Measurements from ENCODE around the gene GMCL2. TPM values are rescaled to one million over a fixed set of nuclear protein-coding genes. Genes with fewer than 3 reads are reported as not detected.

The GMCL2 gene, protein sequence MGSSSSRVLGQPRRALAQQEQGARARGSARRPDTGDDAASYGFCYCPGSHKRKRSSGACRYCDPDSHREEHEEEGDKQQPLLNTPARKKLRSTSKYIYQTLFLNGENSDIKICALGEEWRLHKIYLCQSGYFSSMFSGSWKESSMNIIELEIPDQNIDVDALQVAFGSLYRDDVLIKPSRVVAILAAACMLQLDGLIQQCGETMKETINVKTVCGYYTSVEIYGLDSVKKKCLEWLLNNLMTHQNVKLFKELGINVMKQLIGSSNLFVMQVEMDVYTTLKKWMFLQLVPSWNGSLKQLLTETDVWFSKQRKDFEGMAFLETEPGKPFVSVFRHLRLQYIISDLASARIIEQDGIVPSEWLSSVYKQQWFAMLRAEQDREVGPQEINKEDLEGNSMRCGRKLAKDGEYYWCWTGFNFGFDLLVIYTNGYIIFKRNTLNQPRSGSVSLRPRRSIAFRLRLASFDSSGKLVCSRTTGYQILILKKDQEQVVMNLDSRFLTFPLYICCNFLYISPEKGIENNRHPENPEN
- not detected for total RNA-seq

DNA sequence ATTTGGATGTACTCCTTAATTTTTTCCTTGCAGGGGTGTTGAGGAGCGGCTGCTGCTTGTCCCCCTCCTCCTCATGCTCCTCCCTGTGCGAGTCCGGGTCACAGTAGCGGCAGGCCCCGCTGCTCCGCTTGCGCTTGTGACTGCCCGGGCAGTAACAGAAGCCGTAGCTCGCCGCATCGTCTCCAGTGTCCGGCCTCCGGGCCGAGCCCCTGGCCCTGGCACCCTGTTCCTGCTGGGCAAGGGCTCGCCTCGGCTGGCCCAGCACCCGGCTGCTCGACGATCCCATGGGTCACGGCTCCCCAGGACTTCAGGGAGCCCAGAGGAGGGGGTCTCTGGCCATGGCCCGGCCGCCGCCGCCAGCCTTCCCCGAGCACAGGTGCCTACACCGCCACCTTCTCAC, at the start of gene GMCL2:
Gene GMCL2 (minus strand): TSS at position 358 of the 400 bp plus-strand sequence. CDS start 72 bp downstream, at position 286.
- Histone ChIP-seq H3K36me3 (no peaks in the 10 kb centered on the region), H3K4me3 (no peak within 1 kb of the TSS), H3K27ac (no peak within 1 kb of the TSS), H3K9me3 (no peaks in the 10 kb centered on the region), H3K4me1 (no peaks in the 10 kb centered on the region), H3K27me3 (no peaks in the 10 kb centered on the region)
- intact Hi-C loops (cut with DNase I; ENCODE audit: low total_unique reads), result no loop called here
- DNase-seq (ENCODE audit: low spot score in 2 of 2), result no peak
- TF ChIP-seq POLR2A (IDR thresholded peaks at IDR 0.05) (no peak), POLR2AphosphoS5 (IDR thresholded peaks at IDR 0.05) (no peak)
- TF ChIP-seq, protein P1, sequence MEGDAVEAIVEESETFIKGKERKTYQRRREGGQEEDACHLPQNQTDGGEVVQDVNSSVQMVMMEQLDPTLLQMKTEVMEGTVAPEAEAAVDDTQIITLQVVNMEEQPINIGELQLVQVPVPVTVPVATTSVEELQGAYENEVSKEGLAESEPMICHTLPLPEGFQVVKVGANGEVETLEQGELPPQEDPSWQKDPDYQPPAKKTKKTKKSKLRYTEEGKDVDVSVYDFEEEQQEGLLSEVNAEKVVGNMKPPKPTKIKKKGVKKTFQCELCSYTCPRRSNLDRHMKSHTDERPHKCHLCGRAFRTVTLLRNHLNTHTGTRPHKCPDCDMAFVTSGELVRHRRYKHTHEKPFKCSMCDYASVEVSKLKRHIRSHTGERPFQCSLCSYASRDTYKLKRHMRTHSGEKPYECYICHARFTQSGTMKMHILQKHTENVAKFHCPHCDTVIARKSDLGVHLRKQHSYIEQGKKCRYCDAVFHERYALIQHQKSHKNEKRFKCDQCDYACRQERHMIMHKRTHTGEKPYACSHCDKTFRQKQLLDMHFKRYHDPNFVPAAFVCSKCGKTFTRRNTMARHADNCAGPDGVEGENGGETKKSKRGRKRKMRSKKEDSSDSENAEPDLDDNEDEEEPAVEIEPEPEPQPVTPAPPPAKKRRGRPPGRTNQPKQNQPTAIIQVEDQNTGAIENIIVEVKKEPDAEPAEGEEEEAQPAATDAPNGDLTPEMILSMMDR (IDR thresholded peaks at IDR 0.05), result no peak

GRCh38 chr5:178236679-178237078, 49.5 kb upstream of the GMCL2 start:
- TF ChIP-seq POLR2AphosphoS5 (IDR thresholded peaks at IDR 0.05) (peak in 1 of 3 donors; percentile 31), POLR2A (IDR thresholded peaks at IDR 0.05) (no peak)
- Histone ChIP-seq H3K27me3 (no peaks in the 10 kb centered on the region), H3K4me1 (peaks cover 13 to 26% of the 10 kb centered on the region in 2 donors), H3K36me3 (no peaks in the 10 kb centered on the region), H3K9me3 (no peaks in the 10 kb centered on the region), H3K4me3 (no peak overlapping the region), H3K27ac (peak overlapping the region; percentile 71 to 89)
- intact Hi-C loops (cut with DNase I; ENCODE audit: low total_unique reads), result no loop called here
- DNase-seq (ENCODE audit: low spot score in 2 of 2), result peak; percentile 66 to 69

DNA sequence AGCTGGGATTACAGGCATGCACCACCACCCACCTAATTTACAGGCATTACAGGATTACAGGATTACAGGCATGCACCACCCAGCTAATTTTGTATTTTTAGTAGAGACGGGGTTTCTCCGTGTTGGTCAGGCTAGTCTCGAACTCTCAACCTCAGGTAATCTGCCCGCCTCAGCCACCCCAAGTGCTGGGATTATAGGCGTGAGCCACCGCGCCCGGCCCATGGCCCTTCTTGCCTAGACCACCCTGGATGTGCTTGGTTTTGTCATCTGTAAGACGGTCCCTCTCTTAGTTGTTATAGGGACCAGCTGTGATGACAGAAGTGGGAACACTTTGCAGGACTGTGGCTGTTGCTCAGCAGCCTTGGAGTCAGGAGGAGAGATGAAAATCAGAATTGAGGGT, 49.0 kb upstream of the GMCL2 start:
- Histone ChIP-seq H3K9me3 (no peaks in the 10 kb centered on the region), H3K36me3 (no peaks in the 10 kb centered on the region), H3K27ac (peak overlapping the region; percentile 71 to 89), H3K4me1 (peaks cover 18 to 30% of the 10 kb centered on the region in 2 donors), H3K4me3 (peak overlapping the region in 1 of 3 donors; percentile 15), H3K27me3 (no peaks in the 10 kb centered on the region)
- TF ChIP-seq, protein P1 (IDR thresholded peaks at IDR 0.05), result no peak
- TF ChIP-seq POLR2A (IDR thresholded peaks at IDR 0.05), result no peak
- no peak for TF ChIP-seq POLR2AphosphoS5 (IDR thresholded peaks at IDR 0.05)
- intact Hi-C loops (cut with DNase I; ENCODE audit: low total_unique reads), result no loop called here
- no peak for DNase-seq (ENCODE audit: low spot score in 2 of 2)

GRCh38 chr5:178235588-178235974, 48.4 kb upstream of the GMCL2 start:
- TF ChIP-seq POLR2A (IDR thresholded peaks at IDR 0.05) (no peak), POLR2AphosphoS5 (IDR thresholded peaks at IDR 0.05) (no peak)
- TF ChIP-seq, protein P1 (IDR thresholded peaks at IDR 0.05), result no peak
- Histone ChIP-seq H3K27ac (no peak overlapping the region), H3K4me1 (peaks cover 20 to 33% of the 10 kb centered on the region in 2 donors), H3K4me3 (no peak overlapping the region), H3K36me3 (no peaks in the 10 kb centered on the region), H3K27me3 (no peaks in the 10 kb centered on the region), H3K9me3 (no peaks in the 10 kb centered on the region)
- intact Hi-C loops (cut with DNase I; ENCODE audit: low total_unique reads), result no loop called here
- no peak for DNase-seq (ENCODE audit: low spot score in 2 of 2)

DNA sequence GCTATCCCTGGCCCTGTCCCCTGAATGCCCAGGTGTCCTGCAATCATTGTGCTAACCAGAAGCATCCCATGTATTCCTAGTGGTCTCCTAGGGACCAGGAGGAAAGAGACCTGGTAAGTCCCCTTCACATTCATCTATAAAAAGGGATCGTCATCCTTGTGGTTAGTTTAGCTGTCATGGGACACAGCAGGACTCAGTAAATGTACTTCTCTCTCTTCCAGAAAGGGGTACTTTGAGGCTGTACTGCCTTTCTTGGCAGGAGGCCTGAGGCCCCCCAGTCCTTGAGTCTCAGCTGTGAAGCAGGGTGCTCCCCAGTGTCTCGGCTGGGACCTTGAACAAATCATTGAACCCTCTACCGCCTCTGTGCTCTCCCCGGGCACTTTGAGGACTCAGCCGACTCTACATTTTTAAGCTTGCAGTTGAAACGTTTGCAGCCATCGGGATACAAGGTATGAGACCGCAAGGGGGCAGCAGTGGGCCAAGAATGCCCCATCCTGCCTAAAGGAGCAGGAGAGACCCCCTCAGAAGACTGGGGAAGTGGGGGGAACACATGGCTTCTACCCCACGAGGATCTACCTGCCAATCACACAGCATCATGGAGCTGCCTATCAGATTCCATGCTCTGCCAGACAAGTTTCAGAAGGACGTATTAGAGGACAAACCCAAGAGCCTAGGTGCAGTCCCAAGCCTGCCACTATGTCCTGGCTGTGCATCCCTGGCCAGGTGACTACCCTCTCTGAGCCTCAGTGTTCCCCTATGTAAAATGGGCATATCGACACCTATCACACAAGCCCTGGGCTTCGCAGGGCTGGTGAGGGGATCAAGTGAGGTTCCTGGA, 47.8 kb upstream of the GMCL2 start:
- no peak for TF ChIP-seq POLR2A (IDR thresholded peaks at IDR 0.05)
- TF ChIP-seq, protein P1 (IDR thresholded peaks at IDR 0.05), result peak; percentile 44 to 64 (median 55)
- intact Hi-C loops (cut with DNase I; ENCODE audit: low total_unique reads), result no loop called here
- DNase-seq (ENCODE audit: low spot score in 2 of 2), result no peak
- Histone ChIP-seq H3K36me3 (no peaks in the 10 kb centered on the region), H3K4me1 (peaks cover 20 to 33% of the 10 kb centered on the region in 2 donors), H3K27me3 (no peaks in the 10 kb centered on the region), H3K4me3 (no peak overlapping the region), H3K27ac (no peak overlapping the region), H3K9me3 (no peaks in the 10 kb centered on the region)
